ENCODE measurements around the gene RCOR1. TPM values are rescaled to one million over a fixed set of nuclear protein-coding genes. Genes with fewer than 3 reads are reported as not detected.
A peak's percentile ranks its signal among the peaks of the same experiment; 100 is the strongest.

Gene RCOR1
- total and polyA plus RNA-seq, 2 of the 8 experiments (the other 6 are each of a cell fraction or from before 2014, with no cell fraction given), result 12.3 to 26.3 TPM

DNA sequence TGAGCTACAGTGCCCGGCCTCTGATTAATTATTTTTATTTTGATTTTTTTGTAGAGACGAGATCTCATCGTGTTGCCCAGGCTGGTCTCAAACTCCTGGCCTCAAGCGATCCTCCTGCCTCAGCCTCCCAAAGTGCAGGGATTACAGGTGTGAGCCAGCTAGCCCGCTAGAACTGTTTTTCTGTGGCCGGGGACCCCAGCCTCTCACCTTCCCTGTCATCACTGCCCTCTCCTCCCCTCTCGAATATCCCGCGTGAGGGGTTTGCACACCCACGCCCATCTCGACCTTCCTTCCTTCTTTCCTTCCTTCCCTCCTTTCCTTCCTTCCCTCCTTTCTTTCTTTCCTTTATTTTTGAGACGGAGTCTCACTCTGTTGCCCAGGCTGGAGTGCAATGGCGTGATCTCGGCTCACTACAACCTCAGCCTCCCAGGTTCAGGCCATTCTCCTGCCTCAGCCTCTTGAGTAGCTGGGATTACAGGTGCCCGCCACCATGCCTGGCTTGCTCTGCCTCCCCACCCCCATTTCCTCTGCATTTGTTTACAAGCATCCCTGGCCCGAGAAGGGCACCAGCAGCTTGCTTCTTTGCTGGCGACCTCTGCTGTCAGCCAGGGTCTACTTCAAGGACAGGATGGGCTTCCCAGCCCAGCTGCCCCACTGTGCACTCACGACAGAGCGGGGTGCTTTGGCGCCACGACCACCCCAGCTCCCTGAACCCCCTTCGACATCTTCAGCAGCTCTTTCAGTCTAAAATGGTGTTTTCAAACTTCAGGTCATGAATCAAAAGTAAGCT is 180.5 kb downstream of the RCOR1 start:
- no peak overlapping the region for H3K14ac ChIP-seq (ENCODE audit: insufficient read length)
- H2BK20ac ChIP-seq (ENCODE audit: low read length), result peak overlapping the region; percentile 61; the same call in 1 of the 2 replicates
- no peak overlapping the region for H3K9ac ChIP-seq (replicated peaks in 1 of 4; ENCODE audit: extremely low read depth in 1 of 4, low read depth in 3 of 4, low read length in 3 of 4)
- 69% methylated on average over 20 of the region's 22 CpGs; no CpG with 5 or more reads in 1 of the 2 experiments for WGBS, 2 experiments (ENCODE audit: extremely low coverage in 1 of 2, insufficient coverage in 1 of 2, insufficient read length in 1 of 2, insufficient replicate concordance in 2 of 2, low coverage in 1 of 2, low lambda C conversion rate in 2 of 2, missing lambda C conversion rate in 1 of 2)
- no peaks in the 10 kb centered on the region for H3K79me1 ChIP-seq (ENCODE audit: low read depth, low read length)
- no peaks in the 10 kb centered on the region for H4K20me1 ChIP-seq (replicated peaks in 1 of 2; ENCODE audit: control insufficient read depth in 1 of 2, insufficient read depth in 2 of 2, low read length in 2 of 2)
- no peak overlapping the region for H3K23ac ChIP-seq (ENCODE audit: insufficient read length)
- H4K8ac ChIP-seq (ENCODE audit: extremely low read depth, insufficient read depth, low read length), result no peak overlapping the region
- H3K4me1 ChIP-seq (replicated peaks in 1 of 4; ENCODE audit: control insufficient read depth in 3 of 4, insufficient read depth in 4 of 4, low read length in 3 of 4), result peaks cover 3 to 10% (median 4%) of the 10 kb centered on the region in 4 experiments
- H3K18ac ChIP-seq (ENCODE audit: extremely low read depth, low read length), result peak overlapping the region; percentile 32; the same call in 1 of the 2 replicates
- peak overlapping the region; percentile 24; the same call in 1 of the 2 replicates for H2BK5ac ChIP-seq (ENCODE audit: low read depth, low read length)
- H2BK120ac ChIP-seq (replicated peaks; ENCODE audit: low read depth, low read length), result no peak overlapping the region
- no peaks in the 10 kb centered on the region for H3K9me3 ChIP-seq (ENCODE audit: insufficient read depth in 2 of 2, low read depth in 1 of 2, low read length in 1 of 2)
- no peak overlapping the region for H3K27ac ChIP-seq (ENCODE audit: low read depth, low read length)
- H3K4me3 ChIP-seq (ENCODE audit: extremely low read depth in 1 of 4, insufficient read depth in 2 of 4, low read depth in 3 of 4, low read length in 4 of 4), result no peak overlapping the region
- H3K27me3 ChIP-seq (replicated peaks in 1 of 4; ENCODE audit: control insufficient read depth in 3 of 4, extremely low read depth in 1 of 4, insufficient read depth in 3 of 4, low read length in 3 of 4), result no peaks in the 10 kb centered on the region
- no peak overlapping the region; the same call in 1 of the 2 replicates for H2BK15ac ChIP-seq (ENCODE audit: low read length)
- H3K36me3 ChIP-seq (ENCODE audit: control insufficient read depth in 2 of 4, insufficient read depth in 4 of 4, low read length in 3 of 4), result no peaks in the 10 kb centered on the region; a peak in 1 of 8 replicates
- H3K4ac ChIP-seq (replicated peaks; ENCODE audit: insufficient read length, low read depth, low read length), result no peak overlapping the region
- H2BK12ac ChIP-seq (ENCODE audit: low read depth, low read length), result no peak overlapping the region
- peak; percentile 70 to 71 for DNase-seq (ENCODE audit: low read depth in 1 of 2, low spot score in 2 of 2)
- H3K4me2 ChIP-seq (ENCODE audit: insufficient read depth in 1 of 2, low read depth in 2 of 2, low read length in 2 of 2), result no peak overlapping the region
- H4K5ac ChIP-seq (ENCODE audit: insufficient read length, low read depth, low read length), result no peak overlapping the region
- H4K91ac ChIP-seq (replicated peaks; ENCODE audit: insufficient read length, low read length), result no peak overlapping the region
- peaks cover 3% of the 10 kb centered on the region; the same call in 1 of the 2 replicates for H3K23me2 ChIP-seq (ENCODE audit: low read depth, low read length)
- CTCF ChIA-PET (ENCODE audit: partially characterized antibody), result interaction anchor here (0.6 to 8.4 kb wide), 36 partner anchors 8 to 1993 kb away, joined by 3 to 63 read pairs (median 4); partner anchors contain the start of gene AMN
- FAIRE-seq, result peak; percentile 66
- H2AFZ ChIP-seq (ENCODE audit: low read length), result no peak overlapping the region
- H2AK5ac ChIP-seq (ENCODE audit: low read depth, low read length), result no peak overlapping the region
- H3K56ac ChIP-seq (replicated peaks; ENCODE audit: insufficient read length, low read depth, low read length), result no peak overlapping the region
- POLR2A ChIA-PET (ENCODE audit: partially characterized antibody), result interaction anchor here (0.6 to 0.7 kb wide), 2 partner anchors 36 to 410 kb away, joined by 3 read pairs; no protein-coding TSS in a partner anchor
- no peaks in the 10 kb centered on the region for H3K79me2 ChIP-seq (ENCODE audit: control insufficient read depth in 1 of 2, insufficient read depth in 2 of 2, low read length in 2 of 2)
- TF ChIP-seq KDM4A (IDR thresholded peaks at IDR 0.05; ENCODE audit: low read depth, low read length, severe bottlenecking) (no peak), BCL11A (IDR thresholded peaks at IDR 0.05; ENCODE audit: low read depth in 2 of 2, low read length in 2 of 2) (no peak), SUZ12 (IDR thresholded peaks at IDR 0.05; ENCODE audit: low read length) (no peak), NANOG (IDR thresholded peaks at IDR 0.05; ENCODE audit: insufficient read depth, low read depth, low read length, poor library complexity, severe bottlenecking) (no peak), CBX5 (IDR thresholded peaks at IDR 0.05; ENCODE audit: low read depth, low read length) (no peak), CHD2 (IDR thresholded peaks at IDR 0.05; ENCODE audit: low read length) (0 out of 2 replicates have a peak, but pooled peaks have one; percentile 24), KDM5A (IDR thresholded peaks at IDR 0.05; ENCODE audit: low read length) (no peak), KDM1A (IDR thresholded peaks at IDR 0.05; ENCODE audit: borderline replicate concordance, low read length) (0 out of 2 replicates have a peak, but pooled peaks have one; percentile 49)
